HG02642 (cell line): ENCODE results near the gene FABP2.
A peak's percentile ranks its signal among the peaks of the same experiment; 100 is the strongest.
"Not testable (repeated sequence)": the region's sequence is repeated elsewhere in the genome, so short reads cannot be mapped to it uniquely, and the experiment has no call there.

ENCODE experiments used
- ATAC-seq: cut with Tn5 transposase; IDR thresholded peaks from one replicate; pipeline ENCODE4 v1.9.1; 2021; ENCODE audit warnings: mild to moderate bottlenecking; ENCODE audit not compliant: unreplicated experiment, poor library complexity

The FABP2 gene

GRCh38 chr4:119314356-119314755, 7.6 kb downstream of the FABP2 start:
- ATAC-seq, result peak; percentile 70

DNA sequence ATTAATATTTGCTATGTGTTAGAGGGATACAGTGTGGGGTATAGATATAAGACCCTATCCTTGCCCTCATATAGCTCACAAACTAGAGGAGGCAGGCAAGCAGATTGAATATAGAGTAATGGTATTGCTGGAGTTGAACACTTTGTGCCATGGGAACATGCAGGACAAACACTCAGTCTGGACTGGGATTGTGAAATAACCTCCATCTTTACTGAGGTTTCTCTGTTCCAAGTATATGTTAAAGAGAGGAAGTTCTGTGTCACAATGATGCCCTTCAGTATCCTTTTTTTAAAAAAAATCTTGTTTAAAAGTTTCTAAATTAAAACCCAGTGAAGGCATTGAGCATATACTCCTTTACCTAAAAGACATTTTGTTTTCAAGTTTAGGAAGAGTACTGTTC, 8.7 kb downstream of the FABP2 start:
- ATAC-seq, result no peak

DNA sequence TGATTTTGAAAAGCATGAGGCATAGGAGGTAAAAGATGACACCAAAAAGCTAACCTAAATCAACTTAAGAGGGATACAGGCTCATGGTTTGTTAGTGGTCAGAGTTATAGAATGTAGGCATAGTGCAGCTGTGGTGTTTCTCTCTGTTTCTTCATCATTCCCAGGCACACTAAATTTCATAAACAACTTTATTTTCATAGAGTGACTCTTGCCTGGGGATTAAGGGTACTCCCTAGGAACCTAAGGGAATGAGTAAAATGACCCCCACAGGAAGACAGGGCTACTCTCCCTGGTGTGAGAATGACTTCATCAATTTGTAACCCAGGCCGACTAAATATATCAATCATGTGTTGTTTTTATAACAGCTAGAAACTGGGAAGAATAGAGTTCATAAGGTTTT, 11.1 kb downstream of the FABP2 start:
- no peak for ATAC-seq

- no peak for ATAC-seq
Measured at GRCh38 chr4:119307606-119308005, 14.3 kb downstream of the FABP2 start.

GRCh38 chr4:119304431-119304830, 17.5 kb downstream of the FABP2 start:
- ATAC-seq, result no peak

DNA sequence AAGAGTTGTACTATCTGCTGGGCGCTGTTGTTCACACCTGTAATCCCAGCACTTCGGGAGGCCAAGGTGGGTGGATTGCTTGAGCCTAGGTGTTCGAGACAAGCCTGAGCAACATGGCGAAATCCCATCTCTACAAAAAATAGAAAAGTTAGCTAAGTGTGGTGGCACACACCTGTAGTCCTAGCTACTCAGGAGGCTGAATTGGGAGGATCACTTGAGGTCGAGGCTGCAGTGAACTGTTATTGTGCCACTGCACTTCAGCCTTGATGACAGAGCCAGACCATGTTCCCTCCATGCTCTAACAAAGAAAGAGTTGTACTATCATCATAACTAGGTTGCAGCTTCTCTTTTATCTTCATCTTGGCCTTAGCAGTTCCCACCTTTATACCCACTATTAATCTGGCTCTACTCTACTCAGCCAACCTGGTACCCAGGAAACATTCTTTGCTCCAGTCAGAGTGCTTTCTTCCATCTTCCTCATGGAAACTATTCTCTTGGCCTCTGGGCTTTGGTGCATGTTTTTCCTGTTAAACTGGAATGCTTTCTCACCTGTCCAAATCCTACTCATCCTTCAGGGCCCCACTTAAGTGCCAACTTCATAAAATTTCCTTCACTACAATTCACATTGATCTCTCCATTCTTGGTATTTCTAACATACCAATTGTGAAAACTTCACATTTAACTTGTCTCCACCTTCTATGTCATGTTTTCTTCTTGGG, 18.2 kb downstream of the FABP2 start:
- ATAC-seq, result no peak

DNA sequence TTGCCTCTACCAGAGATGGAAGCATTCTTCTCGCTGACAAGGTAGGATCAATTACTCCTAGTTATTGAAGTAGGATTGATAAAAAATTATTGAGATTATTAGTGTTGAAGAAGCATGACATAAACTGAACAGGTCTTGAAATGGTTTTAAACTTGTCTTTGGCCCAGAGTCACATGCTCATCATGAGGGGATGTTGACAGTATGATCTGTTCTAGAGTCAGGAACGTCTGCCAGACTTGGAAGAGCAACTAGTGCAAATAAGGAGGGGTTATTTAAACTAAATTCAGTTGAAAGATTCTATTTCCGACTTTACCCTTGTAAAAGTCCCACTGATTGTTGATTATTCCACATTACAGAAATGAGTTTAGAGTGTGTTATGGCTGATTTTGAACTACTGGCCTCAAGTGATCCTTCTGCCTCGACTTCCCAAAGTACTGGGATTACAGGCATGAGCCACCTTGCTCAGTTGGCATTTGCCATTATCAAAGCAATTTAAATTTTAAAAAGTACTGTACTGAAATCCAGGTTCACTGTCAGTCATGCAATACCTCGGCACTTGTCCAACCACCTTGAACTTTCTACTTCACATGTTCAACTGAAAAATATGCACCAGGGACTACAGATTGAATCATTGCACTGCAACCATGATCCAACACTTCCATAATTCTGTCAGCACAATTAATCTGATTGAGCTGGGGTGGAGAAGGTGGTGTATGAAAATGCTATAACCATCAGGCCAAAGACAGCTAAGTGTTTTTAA, 19.7 kb downstream of the FABP2 start:
- no peak for ATAC-seq

DNA sequence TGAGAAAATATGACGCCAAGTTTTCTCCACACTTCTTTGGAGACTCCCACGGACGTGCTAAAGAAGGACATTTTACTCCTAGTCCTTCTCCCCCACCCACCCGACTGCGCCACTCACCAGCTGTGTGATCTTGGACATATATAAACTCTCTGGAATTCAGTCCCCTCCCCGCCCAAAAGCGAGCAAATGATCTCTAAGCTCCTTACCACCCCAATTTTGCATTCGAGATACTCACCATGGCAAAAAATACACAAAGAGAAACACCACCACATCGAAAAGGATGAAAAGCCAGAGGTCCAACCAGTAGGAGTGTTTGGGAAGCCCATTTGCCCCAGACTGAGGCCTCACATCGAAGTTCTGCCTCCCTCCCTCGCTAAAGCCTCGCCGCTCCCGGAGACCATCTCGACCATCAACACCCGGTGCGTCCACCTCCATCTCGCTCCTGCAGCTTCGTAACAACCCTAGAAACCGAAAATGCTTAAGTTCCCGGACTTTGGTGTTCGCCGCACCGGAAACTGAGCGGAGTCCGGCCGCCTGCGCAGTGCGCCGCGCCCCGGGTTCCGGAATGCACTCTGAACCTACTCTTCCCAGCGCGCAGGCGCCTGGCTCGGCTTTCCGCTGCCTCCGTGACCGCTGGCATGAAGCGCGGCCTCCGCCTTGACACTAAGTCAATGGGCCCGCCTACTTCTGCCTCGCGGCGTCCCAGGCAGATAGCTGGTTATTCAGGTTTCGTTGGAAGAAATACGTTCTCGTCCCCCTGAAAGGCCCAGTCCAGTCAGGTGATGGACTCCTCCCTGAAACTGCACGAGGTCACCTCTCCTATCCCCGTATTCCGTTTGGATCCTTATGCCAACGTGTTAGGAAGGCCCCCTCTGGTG, 21.6 kb downstream of the FABP2 start:
- ATAC-seq, result peak; percentile 97

DNA sequence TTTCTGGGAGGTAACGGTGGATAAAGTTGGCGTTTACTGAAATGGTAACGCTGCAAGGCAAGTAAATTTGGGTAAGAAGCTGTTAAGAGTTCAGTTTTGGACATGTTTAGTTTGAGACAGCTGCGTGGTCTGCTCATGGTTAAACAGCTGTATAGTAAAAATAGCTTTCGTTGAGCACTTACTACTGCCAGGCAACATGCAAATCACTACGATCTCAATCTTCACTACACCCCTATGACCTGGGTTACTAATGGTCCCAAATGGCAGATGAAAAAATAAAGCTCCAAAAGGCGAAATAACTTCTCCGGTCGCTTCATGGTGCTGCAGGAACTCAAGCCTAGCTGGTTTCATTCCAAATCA, 22.2 kb downstream of the FABP2 start:
- peak; percentile 63 for ATAC-seq

DNA sequence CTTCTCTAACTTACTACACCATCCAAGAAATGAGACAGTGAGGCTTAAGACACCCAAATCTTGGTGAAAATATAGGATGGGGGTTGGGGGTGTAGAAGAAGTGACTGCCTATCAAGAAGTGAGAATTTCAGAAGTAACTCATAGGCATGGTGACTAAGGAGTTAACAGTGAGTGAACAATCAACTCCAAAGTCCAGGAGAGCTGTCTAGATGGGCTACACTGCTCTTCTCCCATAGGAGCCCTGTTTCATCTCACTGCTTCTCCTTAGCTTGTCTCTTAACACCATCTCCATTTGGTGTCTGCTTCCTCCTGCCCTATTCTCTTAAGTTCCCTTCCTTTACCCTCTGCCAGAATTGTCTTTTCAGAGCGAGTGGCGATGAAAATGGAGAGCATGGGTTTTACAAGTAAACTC, 22.7 kb downstream of the FABP2 start:
- no peak for ATAC-seq

DNA sequence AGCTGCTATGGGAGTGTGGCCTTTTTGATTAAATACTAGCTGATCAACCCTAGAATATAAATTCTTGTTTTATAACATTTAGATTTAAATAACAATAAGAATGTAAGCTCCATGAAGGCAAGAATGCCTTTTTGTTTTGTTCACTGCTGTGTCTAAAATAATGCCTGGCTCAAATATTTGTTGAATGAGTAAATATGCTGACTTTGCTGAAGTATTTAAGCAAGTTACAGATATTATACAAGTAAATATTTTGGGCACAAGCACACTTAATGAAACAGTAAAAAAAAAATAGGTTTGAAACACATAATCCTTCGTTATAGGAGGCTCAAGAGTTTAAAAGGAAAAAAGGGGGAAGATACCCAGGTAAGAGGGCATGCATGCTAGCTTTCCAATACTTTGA, 24.1 kb downstream of the FABP2 start:
- no peak for ATAC-seq

GRCh38 chr4:119296356-119296755, 25.6 kb downstream of the FABP2 start:
- ATAC-seq, result no peak

DNA sequence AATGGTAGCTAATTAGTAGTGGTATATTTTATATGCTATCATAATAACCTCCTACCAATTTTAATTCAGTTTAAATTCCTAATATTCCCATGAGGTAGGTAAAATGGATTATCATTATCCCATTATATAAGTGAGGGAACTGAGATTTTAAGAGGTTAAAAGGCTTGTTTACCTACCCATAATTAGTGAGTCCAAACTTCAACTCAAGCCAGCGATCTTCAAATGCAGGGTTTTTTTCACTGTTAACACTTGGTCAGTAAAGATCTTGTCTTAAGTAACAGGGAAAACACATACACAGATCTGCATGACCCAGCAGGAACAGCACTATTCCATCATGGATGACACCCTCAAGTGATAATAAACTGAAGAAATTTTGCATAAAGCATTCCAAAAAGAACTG, 31.3 kb downstream of the FABP2 start:
- ATAC-seq, result no peak

DNA sequence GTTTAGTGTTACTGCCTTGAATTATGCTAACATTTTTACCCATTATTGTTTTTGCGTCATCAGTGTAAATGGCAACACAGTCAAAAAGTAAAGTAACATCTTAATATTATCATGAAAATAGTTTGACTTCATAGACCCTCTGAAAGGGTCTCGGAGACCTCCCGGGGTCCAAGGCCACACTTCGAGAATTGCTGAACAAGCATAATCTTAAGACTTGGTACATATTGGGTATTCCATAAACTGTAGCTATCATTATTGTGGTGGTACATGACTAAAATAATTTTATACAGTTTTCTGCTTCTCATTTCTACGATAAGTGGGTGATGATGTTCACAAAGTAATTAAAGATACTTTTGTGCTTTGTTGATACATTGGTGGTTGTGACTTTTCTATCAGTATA, 32.6 kb downstream of the FABP2 start:
- ATAC-seq, result no peak

- no peak for ATAC-seq
Measured at GRCh38 chr4:119286377-119287002, 35.4 kb downstream of the FABP2 start.

DNA sequence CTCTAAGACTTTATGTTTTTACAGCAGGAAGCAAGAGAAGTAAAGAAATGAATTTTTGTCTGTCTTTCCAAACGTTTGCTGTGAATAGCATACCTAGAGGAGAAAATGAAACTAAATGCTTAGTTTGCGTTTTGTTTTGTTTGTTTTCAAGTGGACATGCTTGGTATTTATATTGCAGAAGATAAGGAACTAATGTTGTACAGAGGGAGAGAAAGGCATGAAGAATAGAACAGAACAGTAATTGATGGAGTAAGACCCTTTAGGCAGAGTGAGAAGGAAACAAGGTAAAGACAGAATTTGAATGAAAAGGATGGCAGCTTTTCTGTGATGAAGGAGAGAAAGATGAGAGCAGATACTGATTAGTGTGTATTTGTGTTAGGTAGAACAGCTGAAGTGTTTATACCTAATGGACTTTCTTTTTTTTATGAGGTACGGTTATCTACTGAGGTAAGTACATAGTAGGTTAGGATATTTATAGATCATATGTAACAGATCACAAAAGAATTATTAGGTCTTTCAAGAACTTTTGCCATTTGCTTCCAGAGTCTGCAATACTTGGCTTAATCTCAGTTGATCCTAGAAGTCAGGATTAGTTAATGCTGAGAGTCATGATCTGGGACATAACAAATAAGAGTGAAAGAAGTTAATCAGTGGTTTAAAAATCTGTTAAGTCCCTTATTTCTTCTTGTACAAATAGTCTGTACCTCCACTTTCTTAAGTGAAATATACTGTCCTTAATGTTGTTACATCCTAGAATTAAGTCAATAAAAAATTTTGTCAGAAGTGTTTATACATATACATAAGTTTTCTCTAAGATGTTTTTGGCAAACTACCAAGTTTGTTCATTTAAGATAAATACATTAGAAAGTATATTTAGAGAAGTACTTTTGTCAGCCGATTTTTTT, 36.8 kb downstream of the FABP2 start:
- peak; percentile 67 for ATAC-seq

- no peak for ATAC-seq
Measured at GRCh38 chr4:119281393-119281792, 40.5 kb downstream of the FABP2 start.

- ATAC-seq, result not testable (repeated sequence)
Measured at GRCh38 chr4:119279945-119280344, 42.0 kb downstream of the FABP2 start.

GRCh38 chr4:119279541-119279940, 42.4 kb downstream of the FABP2 start:
- ATAC-seq, result not testable (repeated sequence)
